ENCODE results near the gene BRAF. TPM values are rescaled to one million over a fixed set of nuclear protein-coding genes. Genes with fewer than 3 reads are reported as not detected.
"Not testable (repeated sequence)": the region's sequence is repeated elsewhere in the genome, so short reads cannot be mapped to it uniquely, and the experiment has no call there.

The BRAF gene
- total RNA-seq, 2 donors from 2014 or later, result 30.8 to 52.9 TPM

GRCh38 chr7:140966561-140967233 is 42.0 kb upstream of the BRAF start:
- Histone ChIP-seq H3K4me3 (no peak overlapping the region), H3K27ac (no peak overlapping the region), H3K4me1 (replicated peaks) (no peaks in the 10 kb centered on the region), H3K27me3 (replicated peaks; ENCODE audit: insufficient read depth) (no peaks in the 10 kb centered on the region), H3K36me3 (no peaks in the 10 kb centered on the region), H3K9me3 (no peaks in the 10 kb centered on the region)
- intact Hi-C loops (cut with DNase I), result no loop called here
- no peak for DNase-seq (ENCODE audit: low spot score)
- WGBS, result 60% methylated on average over 5 of the region's 5 CpGs
- TF ChIP-seq POLR2AphosphoS5 (IDR thresholded peaks at IDR 0.05) (no peak), POLR2A (IDR thresholded peaks at IDR 0.05) (no peak), CTCF (IDR thresholded peaks at IDR 0.05) (no peak)

GRCh38 chr7:140961117-140961516 is 36.4 kb upstream of the BRAF start:
- Histone ChIP-seq H3K36me3 (no peaks in the 10 kb centered on the region), H3K9me3 (no peaks in the 10 kb centered on the region), H3K4me3 (no peak overlapping the region), H3K4me1 (replicated peaks) (no peaks in the 10 kb centered on the region), H3K27ac (no peak overlapping the region), H3K27me3 (replicated peaks; ENCODE audit: insufficient read depth) (no peaks in the 10 kb centered on the region)
- intact Hi-C loops (cut with DNase I), result no loop called here
- no peak for TF ChIP-seq POLR2AphosphoS5 (IDR thresholded peaks at IDR 0.05)
- no peak for TF ChIP-seq CTCF (IDR thresholded peaks at IDR 0.05)
- no peak for TF ChIP-seq POLR2A (IDR thresholded peaks at IDR 0.05)
- 98% methylated on average over 4 of the region's 4 CpGs for whole genome bisulfite sequencing
- DNase-seq (ENCODE audit: low spot score), result no peak

GRCh38 chr7:140956997-140957396 is 32.3 kb upstream of the BRAF start:
- H3K4me1 ChIP-seq (replicated peaks); H3K27ac ChIP-seq; H3K36me3 ChIP-seq; H3K27me3 ChIP-seq (replicated peaks; ENCODE audit: insufficient read depth); H3K4me3 ChIP-seq; DNase-seq (ENCODE audit: low spot score); H3K9me3 ChIP-seq; intact Hi-C loops (cut with DNase I): not testable (repeated sequence)
- 91% methylated on average over 25 of the region's 25 CpGs for WGBS

GRCh38 chr7:140945940-140946339 is 21.2 kb upstream of the BRAF start:
- H3K27me3 ChIP-seq (replicated peaks; ENCODE audit: insufficient read depth), result no peaks in the 10 kb centered on the region
- TF ChIP-seq POLR2AphosphoS5 (IDR thresholded peaks at IDR 0.05) (no peak), POLR2A (IDR thresholded peaks at IDR 0.05) (no peak), CTCF (IDR thresholded peaks at IDR 0.05) (no peak)
- H3K4me3 ChIP-seq, result no peak overlapping the region
- no peak for DNase-seq (ENCODE audit: low spot score)
- WGBS, result 12% methylated on average over 2 of the region's 2 CpGs
- intact Hi-C loops (cut with DNase I), result no loop called here
- no peaks in the 10 kb centered on the region for H3K4me1 ChIP-seq (replicated peaks)
- no peak overlapping the region for H3K27ac ChIP-seq
- H3K36me3 ChIP-seq, result no peaks in the 10 kb centered on the region
- H3K9me3 ChIP-seq, result no peaks in the 10 kb centered on the region

GRCh38 chr7:140942242-140942641 is 17.5 kb upstream of the BRAF start:
- DNase-seq (ENCODE audit: low spot score); H3K4me3 ChIP-seq; H3K9me3 ChIP-seq; H3K27me3 ChIP-seq (replicated peaks; ENCODE audit: insufficient read depth); H3K27ac ChIP-seq; H3K36me3 ChIP-seq; H3K4me1 ChIP-seq (replicated peaks); intact Hi-C loops (cut with DNase I): not testable (repeated sequence)
- WGBS, result 89% methylated on average over 5 of the region's 5 CpGs

GRCh38 chr7:140940898-140941297 is 16.2 kb upstream of the BRAF start:
- WGBS, result 91% methylated on average over 1 of the region's 1 CpG
- no peak overlapping the region for H3K4me3 ChIP-seq
- intact Hi-C loops (cut with DNase I), result no loop called here
- H3K36me3 ChIP-seq, result no peaks in the 10 kb centered on the region
- H3K27ac ChIP-seq, result no peak overlapping the region
- DNase-seq (ENCODE audit: low spot score), result no peak
- TF ChIP-seq POLR2A (IDR thresholded peaks at IDR 0.05), result no peak
- no peak for TF ChIP-seq CTCF (IDR thresholded peaks at IDR 0.05)
- no peak for TF ChIP-seq POLR2AphosphoS5 (IDR thresholded peaks at IDR 0.05)
- no peaks in the 10 kb centered on the region for H3K9me3 ChIP-seq
- no peaks in the 10 kb centered on the region for H3K27me3 ChIP-seq (replicated peaks; ENCODE audit: insufficient read depth)
- no peaks in the 10 kb centered on the region for H3K4me1 ChIP-seq (replicated peaks)

Measured in prostate gland (tissue), 2 donors.